K562 (cell line): ENCODE measurements around the gene CHD2. TPM values are rescaled to one million over a fixed set of nuclear protein-coding genes. Genes with fewer than 3 reads are reported as not detected.

Experiments used
- BACH1 ChIP-seq: fragments of 200-800 bp; sonication (Bioruptor generic); IDR thresholded peaks from 2 replicates; pipeline ENCODE4 v1.6.1; 2016; ENCODE audit warnings: missing genetic modification characterization, missing compliant biosample characterization
- CCAR2 ChIP-seq: fragments of 200-400 bp; formaldehyde crosslinking; IDR thresholded peaks from 2 replicates; pipeline ENCODE4 v1.6.1; 2017; ENCODE audit warnings: mild to moderate bottlenecking, low read depth, low read length
- CEBPB ChIP-seq: fragments of 450-650 bp; IDR thresholded peaks from 2 replicates; pipeline ENCODE4 v1.6.1; 2016; ENCODE audit warnings: missing genetic modification characterization, missing compliant biosample characterization
- CTCFL ChIP-seq: IDR thresholded peaks from 2 replicates; pipeline ENCODE4 v1.6.1; 2011; ENCODE audit warnings: borderline replicate concordance, low read depth, mild to moderate bottlenecking, moderate library complexity, low read length; ENCODE audit not compliant: insufficient read depth, poor library complexity, severe bottlenecking
- DEAF1 ChIP-seq: fragments of 450-650 bp; formaldehyde crosslinking; IDR thresholded peaks from 2 replicates; pipeline ENCODE4 v1.4.0; 2020; ENCODE audit warnings: mild to moderate bottlenecking, moderate library complexity
- ETV1 ChIP-seq: fragments of 450-650 bp; conservative IDR thresholded peaks from 2 replicates; pipeline ENCODE4 v1.6.1; 2016; ENCODE audit warnings: missing genetic modification characterization, control low read depth, low read depth, missing compliant biosample characterization
- GABPA ChIP-seq: fragments of 200-800 bp; sonication (Bioruptor generic); conservative IDR thresholded peaks from 2 replicates; pipeline ENCODE4 v1.6.1; 2016; ENCODE audit warnings: low read depth, missing genetic modification characterization, missing compliant biosample characterization
- HOXB6 ChIP-seq: fragments of 250-450 bp; sonication (Bioruptor Pico); IDR thresholded peaks from 2 replicates; pipeline ENCODE4 v1.5.1; 2022; ENCODE audit warnings: mild to moderate bottlenecking, borderline replicate concordance
- MAFK ChIP-seq: IDR thresholded peaks from 2 replicates; pipeline ENCODE4 v1.6.1; 2011; ENCODE audit warnings: low read length, improper control_type of control experiment
- NCOA2 ChIP-seq, 2 experiments: fragments of 450-650 bp; IDR thresholded peaks; 2 replicates each; pipeline ENCODE4 v1.6.1; 2018; ENCODE audit warnings: mild to moderate bottlenecking in 2 of 2, moderate library complexity in 1 of 2; ENCODE audit not compliant: partially characterized antibody in 2 of 2
- RFX7 ChIP-seq: fragments of 250-450 bp; sonication (Bioruptor Pico); IDR thresholded peaks from 2 replicates; pipeline ENCODE4 v1.5.1; 2021; ENCODE audit warnings: mild to moderate bottlenecking
- SIN3B ChIP-seq: fragments of 450-650 bp; IDR thresholded peaks from 2 replicates; pipeline ENCODE4 v1.6.1; 2017; ENCODE audit warnings: low read depth, mild to moderate bottlenecking, moderate library complexity
- SPI1 ChIP-seq: IDR thresholded peaks from 2 replicates; pipeline ENCODE4 v1.6.1; 2011; ENCODE audit warnings: low read depth, low read length, control low read depth, borderline replicate concordance
- SRSF3 ChIP-seq: fragments of 200-400 bp; formaldehyde crosslinking; IDR thresholded peaks from 2 replicates; pipeline ENCODE4 v1.6.1; 2016; ENCODE audit warnings: mild to moderate bottlenecking, low read length, moderate library complexity; ENCODE audit not compliant: insufficient read depth
- ZKSCAN1 ChIP-seq: fragments of 150-350 bp; IDR thresholded peaks from 2 replicates; pipeline ENCODE4 v1.6.1; 2016; ENCODE audit warnings: low read depth, low read length
- ZNF253 ChIP-seq: fragments of 250-450 bp; sonication (Bioruptor Pico); conservative IDR thresholded peaks from 2 replicates; pipeline ENCODE4 v1.6.1; 2021; ENCODE audit warnings: mild to moderate bottlenecking
- ZNF785 ChIP-seq: fragments of 250-450 bp; sonication (Bioruptor Pico); IDR thresholded peaks from 2 replicates; pipeline ENCODE4 v1.4.0; 2020; ENCODE audit warnings: mild to moderate bottlenecking
- polyA plus RNA-seq, 8 experiments: library from polyadenylated mRNA; depleted of rRNA in 4 of 8; stranded (reverse) in 5 of 8; unstranded in 3 of 8; fragments of >200 nt; fragmentation: Nextera tagmentation in 2 of 8; fragmentation: Illumina TruSeq in 1 of 8; extraction: Ambion mirVana in 2 of 8; extraction: Trizol in 1 of 8; gene quantifications; 2 replicates each; pipeline versions ENCODE4 v1.2.1 to v1.2.3, GENCODE V29; 2011 to 2014; ENCODE audit warnings: inconsistent platforms in 1 of 8, missing spikeins in 1 of 8
- total RNA-seq, 7 experiments: library from RNA; depleted of rRNA in 6 of 7; stranded (reverse); fragments of >200 nt in 6 of 7; fragmentation: Illumina TruSeq in 2 of 7; extraction: Trizol in 2 of 7; gene quantifications; 2 replicates each; pipeline versions ENCODE4 v1.2.1 to v1.2.3, GENCODE V29; 2011 to 2021; ENCODE audit warnings: low replicate concordance in 1 of 7
- TF ChIP-seq, protein P1 (sequence below), 2 experiments: IDR thresholded peaks; 2 replicates each; pipeline ENCODE4 v1.6.1; 2011; ENCODE audit warnings: borderline replicate concordance in 1 of 2, control low read depth in 1 of 2, low read depth in 1 of 2, low read length in 1 of 2, mild to moderate bottlenecking in 1 of 2, mixed read lengths in 1 of 2, moderate library complexity in 1 of 2; ENCODE audit not compliant: insufficient read depth in 1 of 2, insufficient read length in 1 of 2, poor library complexity in 1 of 2, severe bottlenecking in 1 of 2; ENCODE audit errors: extremely low read depth in 1 of 2
- TF ChIP-seq, protein P2 (sequence below): fragments of 450-650 bp; formaldehyde crosslinking; IDR thresholded peaks from 2 replicates; pipeline ENCODE4 v1.4.0; 2022; ENCODE audit warnings: missing genetic modification characterization

CHD2 gene
- total and polyA plus RNA-seq, 9 of the 15 experiments (the other 6 are each of a cell fraction or from before 2014, with no cell fraction given) = 38.9 to 70.8 (median 56.2) TPM

DNA sequence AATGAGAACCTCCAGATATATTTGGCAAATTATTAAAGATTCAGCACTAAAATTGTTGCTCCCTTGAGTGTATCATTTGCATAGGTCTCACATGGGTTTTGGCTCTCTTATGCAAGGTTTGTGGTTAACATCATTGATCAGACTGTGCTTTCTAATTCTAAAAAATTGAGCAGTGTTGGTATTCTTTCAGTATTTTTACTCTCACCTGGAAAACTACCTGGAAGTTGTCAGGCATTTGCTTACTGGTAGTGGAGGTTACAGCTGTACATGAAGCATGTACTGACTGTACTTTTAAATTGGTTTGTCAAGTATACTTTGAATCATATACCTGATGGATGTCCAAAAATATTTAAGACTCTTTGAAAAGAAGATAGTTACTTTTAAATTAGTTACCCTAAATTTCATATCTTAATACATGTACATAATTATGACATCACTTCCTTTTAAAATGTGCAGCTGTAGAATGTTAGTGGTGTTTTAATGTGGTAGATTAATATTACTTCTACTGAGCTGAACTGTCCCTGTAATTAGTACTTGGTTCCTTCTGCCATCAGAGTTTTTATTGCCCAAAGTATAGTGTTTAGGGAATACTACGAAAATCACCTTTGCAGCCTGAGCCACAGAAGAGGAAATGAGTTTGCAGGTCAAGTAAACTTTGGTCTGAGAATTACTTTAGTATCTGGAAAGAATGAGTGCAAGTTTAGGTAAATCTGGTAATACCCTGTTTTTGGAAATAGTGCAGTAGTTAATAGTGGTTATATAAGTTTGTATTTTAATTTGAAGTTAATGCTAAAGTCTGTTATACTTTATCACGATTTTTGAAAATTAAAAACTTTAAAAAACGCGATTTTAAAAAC lies 2.8 kb downstream of the CHD2 start (continued):
- TF ChIP-seq ETV1 (tag) (0 out of 2 replicates have a peak, but pooled peaks have one; percentile 15), SPI1 (0 out of 2 replicates have a peak, but pooled peaks have one; percentile 19), MAFK (no peak), CEBPB (tag) (0 out of 2 replicates have a peak, but pooled peaks have one; percentile 7), NCOA2 (IDR thresholded peaks at IDR 0.05; ENCODE audit: partially characterized antibody in 2 of 2) (no peak), ZNF785 (no peak), GABPA (tag) (no peak), DEAF1 (CRISPR knock-in tag) (no peak), SIN3B (no peak), ZKSCAN1 (no peak), RFX7 (CRISPR knock-in tag) (no peak), CTCFL (no peak), SRSF3 (no peak), ZNF253 (CRISPR knock-in tag) (no peak), HOXB6 (CRISPR knock-in tag) (no peak), BACH1 (tag) (no peak), CCAR2 (no peak)
- TF ChIP-seq, protein P1, sequence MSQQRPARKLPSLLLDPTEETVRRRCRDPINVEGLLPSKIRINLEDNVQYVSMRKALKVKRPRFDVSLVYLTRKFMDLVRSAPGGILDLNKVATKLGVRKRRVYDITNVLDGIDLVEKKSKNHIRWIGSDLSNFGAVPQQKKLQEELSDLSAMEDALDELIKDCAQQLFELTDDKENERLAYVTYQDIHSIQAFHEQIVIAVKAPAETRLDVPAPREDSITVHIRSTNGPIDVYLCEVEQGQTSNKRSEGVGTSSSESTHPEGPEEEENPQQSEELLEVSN (IDR thresholded peaks at IDR 0.05; ENCODE audit: borderline replicate concordance in 1 of 2, extremely low read depth in 1 of 2, insufficient read depth in 1 of 2, insufficient read length in 1 of 2, low read depth in 1 of 2, low read length in 1 of 2, poor library complexity in 1 of 2, severe bottlenecking in 1 of 2) = no peak
- TF ChIP-seq, protein P2, sequence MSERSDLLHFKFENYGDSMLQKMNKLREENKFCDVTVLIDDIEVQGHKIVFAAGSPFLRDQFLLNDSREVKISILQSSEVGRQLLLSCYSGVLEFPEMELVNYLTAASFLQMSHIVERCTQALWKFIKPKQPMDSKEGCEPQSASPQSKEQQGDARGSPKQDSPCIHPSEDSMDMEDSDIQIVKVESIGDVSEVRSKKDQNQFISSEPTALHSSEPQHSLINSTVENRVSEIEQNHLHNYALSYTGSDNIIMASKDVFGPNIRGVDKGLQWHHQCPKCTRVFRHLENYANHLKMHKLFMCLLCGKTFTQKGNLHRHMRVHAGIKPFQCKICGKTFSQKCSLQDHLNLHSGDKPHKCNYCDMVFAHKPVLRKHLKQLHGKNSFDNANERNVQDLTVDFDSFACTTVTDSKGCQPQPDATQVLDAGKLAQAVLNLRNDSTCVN = no peak
